ENCODE measurements around the gene AFAP1L2. TPM values are rescaled to one million over a fixed set of nuclear protein-coding genes. Genes with fewer than 3 reads are reported as not detected.

Gene AFAP1L2
- total RNA-seq, 5 donors from 2014 or later (not counting 1 experiment from before 2014, with no cell fraction given) = 1.0 to 3.8 (median 2.1) TPM

DNA sequence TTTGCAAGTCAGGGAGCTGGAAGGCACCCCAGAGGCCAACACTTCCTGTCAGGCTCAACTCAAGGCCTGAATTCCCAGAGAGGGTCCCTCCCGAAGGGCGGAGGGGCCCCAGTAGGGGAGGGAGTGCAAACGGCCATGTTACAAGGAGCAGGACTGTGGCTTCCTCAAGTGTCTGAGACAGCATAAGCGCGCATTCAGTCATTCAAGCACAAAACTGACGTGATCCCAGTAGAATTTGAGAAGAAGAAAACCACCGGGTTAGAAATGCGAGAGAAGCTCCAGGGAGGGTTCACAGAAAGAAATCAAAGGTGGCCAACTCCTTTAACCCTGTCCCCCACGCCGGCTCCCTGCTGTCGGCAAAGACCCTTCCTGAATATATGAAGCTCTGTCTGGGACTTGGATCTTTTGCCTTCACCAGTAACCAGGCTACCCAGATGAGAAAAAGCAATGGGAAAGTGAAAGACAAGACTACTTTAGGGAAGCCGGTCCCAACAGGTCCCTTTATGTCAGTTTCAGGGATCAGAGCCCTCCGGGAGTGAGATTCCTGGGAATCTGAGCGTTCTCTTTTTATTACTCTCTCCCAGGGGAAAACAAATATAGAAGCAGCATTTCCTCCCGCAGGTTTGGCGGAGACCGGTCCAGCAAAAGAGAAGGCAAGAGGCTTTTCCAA is 1.3 kb downstream of the AFAP1L2 start:
- CTCF ChIA-PET = no interaction called here
- Histone ChIP-seq H3K4me1 (ENCODE audit: control insufficient read depth in 1 of 2, extremely low read depth in 1 of 2, insufficient read depth in 2 of 2, low read length in 2 of 2) (peaks cover 0 to 14% of the 10 kb centered on the region in 2 experiments), H3K9me3 (no peaks in the 10 kb centered on the region), H3K4me3 (ENCODE audit: control insufficient read depth in 1 of 2, extremely low read depth in 1 of 2, low read length in 1 of 2) (peak overlapping the region in 1 of 2 donors; percentile 17), H3K36me3 (ENCODE audit: control insufficient read depth in 2 of 2, extremely low read depth in 1 of 2, insufficient read depth in 1 of 2, low read length in 1 of 2) (no peaks in the 10 kb centered on the region), H3K27me3 (replicated peaks in 1 of 2; ENCODE audit: control insufficient read depth in 2 of 2, extremely low read depth in 1 of 2, insufficient read depth in 2 of 2, low read length in 1 of 2) (peaks cover 7 to 50% of the 10 kb centered on the region in 2 experiments), H3K27ac (ENCODE audit: low read length) (no peak overlapping the region)
- peaks cover 11 to 16% (median 15%) of the 10 kb centered on the region in 3 donors for H3K4me1 Mint-ChIP-seq
- DNase-seq (no peak), ATAC-seq (replicated peaks in 1 of 4) (no peak)
- POLR2A ChIA-PET = no interaction called here
- H3K4me3 Mint-ChIP-seq = peak overlapping the region in 1 of 3 donors; percentile 62
- H3K9me3 Mint-ChIP-seq = no peaks in the 10 kb centered on the region
- H3K36me3 Mint-ChIP-seq = no peaks in the 10 kb centered on the region
- peaks cover 58 to 74% of the 10 kb centered on the region in 2 donors for H3K27me3 Mint-ChIP-seq
- WGBS (ENCODE audit: insufficient coverage) = 29% methylated on average over 8 of the region's 17 CpGs
- H3K27ac Mint-ChIP-seq = peak overlapping the region in 1 of 2 donors; percentile 27

DNA sequence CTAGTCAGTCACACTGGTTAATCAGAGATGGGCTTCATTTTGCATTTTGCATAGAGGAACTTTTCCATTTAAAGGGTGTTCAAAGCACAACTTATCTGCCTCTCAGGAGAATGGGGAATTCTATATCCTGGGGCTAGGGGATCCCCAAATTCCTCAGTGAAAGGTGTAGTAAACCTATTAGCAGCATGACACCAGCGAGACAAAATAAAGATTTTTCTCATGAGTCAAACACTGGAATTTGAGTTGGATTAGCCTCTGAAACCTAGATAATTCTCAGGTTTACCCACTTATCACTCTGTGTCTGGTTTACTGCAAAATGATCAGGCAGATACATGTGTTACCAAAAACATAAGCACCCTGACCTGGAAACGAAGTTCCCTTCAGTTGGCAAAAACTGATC is 2.1 kb downstream of the AFAP1L2 start:
- Mint-ChIP-seq H3K9me3 (no peaks in the 10 kb centered on the region), H3K4me1 (peaks cover 16 to 19% (median 19%) of the 10 kb centered on the region in 3 donors), H3K27ac (no peak overlapping the region), H3K36me3 (no peaks in the 10 kb centered on the region), H3K27me3 (peaks cover 58 to 76% of the 10 kb centered on the region in 2 donors), H3K4me3 (peak overlapping the region in 1 of 3 donors; percentile 62)
- ChIA-PET CTCF (no interaction called here), POLR2A (no interaction called here)
- DNase-seq (no peak), ATAC-seq (replicated peaks in 1 of 4) (no peak)
- no CpG with 5 or more reads among the region's 2 CpGs for WGBS (ENCODE audit: insufficient coverage)
- Histone ChIP-seq H3K9me3 (no peaks in the 10 kb centered on the region), H3K4me3 (ENCODE audit: control insufficient read depth in 1 of 2, extremely low read depth in 1 of 2, low read length in 1 of 2) (no peak overlapping the region), H3K36me3 (ENCODE audit: control insufficient read depth in 2 of 2, extremely low read depth in 1 of 2, insufficient read depth in 1 of 2, low read length in 1 of 2) (no peaks in the 10 kb centered on the region), H3K27ac (ENCODE audit: low read length) (no peak overlapping the region), H3K4me1 (ENCODE audit: control insufficient read depth in 1 of 2, extremely low read depth in 1 of 2, insufficient read depth in 2 of 2, low read length in 2 of 2) (peaks cover 0 to 14% of the 10 kb centered on the region in 2 experiments), H3K27me3 (replicated peaks in 1 of 2; ENCODE audit: control insufficient read depth in 2 of 2, extremely low read depth in 1 of 2, insufficient read depth in 2 of 2, low read length in 1 of 2) (peaks cover 7 to 53% of the 10 kb centered on the region in 2 experiments)

DNA sequence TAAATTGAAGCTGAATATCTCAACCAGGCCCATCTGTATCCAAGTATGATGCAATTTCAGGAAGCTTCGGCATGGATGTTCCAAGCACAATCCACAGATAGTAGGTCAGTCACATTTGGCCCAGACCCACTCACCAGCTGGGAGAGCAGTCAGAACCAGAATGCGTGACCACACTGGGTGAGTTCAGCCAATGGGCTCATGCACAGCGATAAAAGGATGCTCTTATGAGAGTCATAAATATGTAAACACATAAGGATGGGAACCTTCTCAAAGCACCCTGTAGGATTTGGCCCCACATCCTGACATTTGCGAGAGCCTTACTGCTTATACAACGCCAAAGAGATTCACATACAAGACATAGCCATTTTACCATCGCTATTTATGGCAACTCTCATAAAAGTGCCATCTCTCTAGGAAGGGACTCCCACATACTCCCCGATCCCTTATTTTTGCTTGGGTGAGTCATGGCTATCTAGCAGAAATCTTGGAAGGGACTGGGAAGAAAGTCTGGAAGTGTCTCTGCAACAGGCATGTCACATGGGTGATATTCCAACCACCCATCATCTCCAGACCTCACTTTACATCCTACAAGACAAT is 3.0 kb downstream of the AFAP1L2 start:
- Histone ChIP-seq H3K9me3 (no peaks in the 10 kb centered on the region), H3K36me3 (ENCODE audit: control insufficient read depth in 2 of 2, extremely low read depth in 1 of 2, insufficient read depth in 1 of 2, low read length in 1 of 2) (no peaks in the 10 kb centered on the region), H3K27me3 (replicated peaks in 1 of 2; ENCODE audit: control insufficient read depth in 2 of 2, extremely low read depth in 1 of 2, insufficient read depth in 2 of 2, low read length in 1 of 2) (peaks cover 7 to 51% of the 10 kb centered on the region in 2 experiments), H3K4me3 (ENCODE audit: control insufficient read depth in 1 of 2, extremely low read depth in 1 of 2, low read length in 1 of 2) (no peak overlapping the region), H3K4me1 (ENCODE audit: control insufficient read depth in 1 of 2, extremely low read depth in 1 of 2, insufficient read depth in 2 of 2, low read length in 2 of 2) (peaks cover 0 to 14% of the 10 kb centered on the region in 2 experiments), H3K27ac (ENCODE audit: low read length) (no peak overlapping the region)
- H3K4me3 Mint-ChIP-seq = no peak overlapping the region
- H3K27me3 Mint-ChIP-seq = peaks cover 54 to 79% of the 10 kb centered on the region in 2 donors
- ChIA-PET POLR2A (no interaction called here), CTCF (no interaction called here)
- H3K36me3 Mint-ChIP-seq = no peaks in the 10 kb centered on the region
- no peak for ATAC-seq (replicated peaks in 1 of 4)
- peaks cover 19 to 20% (median 19%) of the 10 kb centered on the region in 3 donors for H3K4me1 Mint-ChIP-seq
- WGBS (ENCODE audit: insufficient coverage) = 94% methylated on average over 2 of the region's 7 CpGs
- no peak overlapping the region for H3K27ac Mint-ChIP-seq
- DNase-seq = no peak
- no peaks in the 10 kb centered on the region for H3K9me3 Mint-ChIP-seq

DNA sequence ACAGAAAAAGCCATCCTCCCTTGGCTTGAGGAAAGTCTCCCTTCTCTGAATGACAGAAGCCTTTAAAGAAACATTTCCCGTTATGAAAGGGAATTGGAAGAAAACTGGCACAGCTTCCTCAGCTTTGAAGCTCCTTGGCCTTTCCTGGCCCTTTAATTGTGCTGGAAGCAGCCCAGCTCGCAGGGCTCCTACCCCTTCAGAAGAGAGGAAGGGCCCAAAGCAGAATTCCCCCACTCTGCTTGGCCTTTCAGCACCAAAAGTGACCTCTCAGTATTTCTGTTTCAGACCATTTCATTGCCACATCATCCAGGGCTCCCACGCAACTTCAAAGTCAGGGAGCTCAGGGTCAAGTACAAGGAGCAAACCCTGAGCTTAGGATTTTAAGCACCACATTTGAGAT is 4.2 kb downstream of the AFAP1L2 start:
- no peak overlapping the region for H3K4me3 ChIP-seq (ENCODE audit: control insufficient read depth in 1 of 2, extremely low read depth in 1 of 2, low read length in 1 of 2)
- Mint-ChIP-seq H3K27ac (no peak overlapping the region), H3K27me3 (peaks cover 50 to 81% of the 10 kb centered on the region in 2 donors), H3K36me3 (no peaks in the 10 kb centered on the region), H3K4me1 (peaks cover 17 to 20% (median 18%) of the 10 kb centered on the region in 3 donors), H3K4me3 (no peak overlapping the region), H3K9me3 (no peaks in the 10 kb centered on the region)
- 60% methylated on average over 1 of the region's 3 CpGs for WGBS (ENCODE audit: insufficient coverage)
- ChIA-PET CTCF (no interaction called here), POLR2A (no interaction called here)
- H3K36me3 ChIP-seq (ENCODE audit: control insufficient read depth in 2 of 2, extremely low read depth in 1 of 2, insufficient read depth in 1 of 2, low read length in 1 of 2) = no peaks in the 10 kb centered on the region
- peaks cover 5 to 50% of the 10 kb centered on the region in 2 experiments for H3K27me3 ChIP-seq (replicated peaks in 1 of 2; ENCODE audit: control insufficient read depth in 2 of 2, extremely low read depth in 1 of 2, insufficient read depth in 2 of 2, low read length in 1 of 2)
- DNase-seq = no peak
- no peaks in the 10 kb centered on the region for H3K9me3 ChIP-seq
- peaks cover 0 to 14% of the 10 kb centered on the region in 2 experiments for H3K4me1 ChIP-seq (ENCODE audit: control insufficient read depth in 1 of 2, extremely low read depth in 1 of 2, insufficient read depth in 2 of 2, low read length in 2 of 2)
- no peak for ATAC-seq (replicated peaks in 1 of 4)
- H3K27ac ChIP-seq (ENCODE audit: low read length) = no peak overlapping the region

DNA sequence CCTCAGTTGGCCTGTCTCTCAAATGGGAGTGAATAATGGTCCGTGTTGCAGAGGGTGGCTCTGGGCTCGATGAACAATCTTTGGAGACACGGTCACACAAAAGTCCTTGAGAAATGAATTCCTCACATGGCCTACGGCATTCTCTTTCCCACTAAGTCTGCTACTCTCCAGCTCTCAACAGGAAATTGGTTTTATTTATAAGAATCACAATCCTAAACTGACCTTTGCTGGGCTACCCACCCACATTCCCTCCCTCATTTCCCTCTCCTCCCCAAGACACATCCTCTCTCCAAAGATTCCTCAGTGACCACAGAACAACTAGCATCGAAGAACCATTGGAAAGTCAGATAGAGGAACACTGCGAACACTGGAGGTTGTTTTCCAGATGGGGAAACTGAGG is 4.7 kb downstream of the AFAP1L2 start:
- Mint-ChIP-seq H3K4me3 (no peak overlapping the region), H3K36me3 (no peaks in the 10 kb centered on the region), H3K4me1 (peaks cover 12 to 18% (median 15%) of the 10 kb centered on the region in 3 donors), H3K27ac (no peak overlapping the region), H3K9me3 (no peaks in the 10 kb centered on the region), H3K27me3 (peaks cover 49 to 81% of the 10 kb centered on the region in 2 donors)
- Histone ChIP-seq H3K27me3 (replicated peaks in 1 of 2; ENCODE audit: control insufficient read depth in 2 of 2, extremely low read depth in 1 of 2, insufficient read depth in 2 of 2, low read length in 1 of 2) (peaks cover 4 to 49% of the 10 kb centered on the region in 2 experiments), H3K36me3 (ENCODE audit: control insufficient read depth in 2 of 2, extremely low read depth in 1 of 2, insufficient read depth in 1 of 2, low read length in 1 of 2) (no peaks in the 10 kb centered on the region), H3K9me3 (no peaks in the 10 kb centered on the region), H3K27ac (ENCODE audit: low read length) (no peak overlapping the region), H3K4me1 (ENCODE audit: control insufficient read depth in 1 of 2, extremely low read depth in 1 of 2, insufficient read depth in 2 of 2, low read length in 2 of 2) (peaks cover 0 to 14% of the 10 kb centered on the region in 2 experiments), H3K4me3 (ENCODE audit: control insufficient read depth in 1 of 2, extremely low read depth in 1 of 2, low read length in 1 of 2) (no peak overlapping the region)
- WGBS (ENCODE audit: insufficient coverage) = 76% methylated on average over 2 of the region's 6 CpGs
- no peak for ATAC-seq (replicated peaks in 1 of 4)
- DNase-seq = no peak
- POLR2A ChIA-PET = no interaction called here
- CTCF ChIA-PET = no interaction called here

DNA sequence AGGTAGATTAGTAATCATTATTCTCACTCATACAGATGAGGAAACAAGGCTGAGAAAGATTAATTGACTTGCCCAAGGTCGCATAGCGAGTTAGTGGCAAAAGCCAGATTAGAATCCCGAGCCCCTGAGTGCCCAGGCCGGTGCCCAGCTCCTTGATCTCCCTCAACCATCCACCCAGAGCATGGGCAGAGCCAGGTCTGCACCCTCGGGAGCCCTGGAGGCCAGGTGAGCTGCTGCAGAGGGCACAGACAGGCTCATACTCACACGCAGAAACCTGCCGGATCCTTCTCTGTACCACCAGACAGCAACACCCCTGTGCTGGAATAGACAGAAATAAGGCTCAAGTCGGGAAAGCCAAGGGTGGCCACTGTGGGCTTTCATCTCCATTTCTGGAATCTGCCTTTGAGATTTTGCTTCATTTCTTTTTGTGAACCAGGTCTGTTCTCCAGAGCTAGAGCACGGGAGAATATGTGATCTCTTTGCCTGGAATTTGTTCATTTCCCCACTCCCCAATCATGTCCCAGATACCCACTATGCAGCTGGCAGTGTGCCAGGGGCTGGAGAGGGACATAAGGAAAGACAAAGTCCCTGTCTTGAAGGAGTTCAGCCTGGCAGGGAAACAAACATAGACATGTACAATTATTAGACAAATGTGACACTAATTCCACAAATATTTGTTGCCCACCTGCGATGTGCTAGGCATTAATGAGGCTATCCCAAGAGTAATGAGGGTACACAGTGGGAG is 5.5 kb downstream of the AFAP1L2 start:
- Histone ChIP-seq H3K9me3 (no peaks in the 10 kb centered on the region), H3K4me1 (ENCODE audit: control insufficient read depth in 1 of 2, extremely low read depth in 1 of 2, insufficient read depth in 2 of 2, low read length in 2 of 2) (peaks cover 0 to 9% of the 10 kb centered on the region in 2 experiments), H3K36me3 (ENCODE audit: control insufficient read depth in 2 of 2, extremely low read depth in 1 of 2, insufficient read depth in 1 of 2, low read length in 1 of 2) (no peaks in the 10 kb centered on the region), H3K4me3 (ENCODE audit: control insufficient read depth in 1 of 2, extremely low read depth in 1 of 2, low read length in 1 of 2) (no peak overlapping the region), H3K27ac (ENCODE audit: low read length) (no peak overlapping the region), H3K27me3 (replicated peaks in 1 of 2; ENCODE audit: control insufficient read depth in 2 of 2, extremely low read depth in 1 of 2, insufficient read depth in 2 of 2, low read length in 1 of 2) (peaks cover 4 to 52% of the 10 kb centered on the region in 2 experiments)
- H3K4me1 Mint-ChIP-seq = peaks cover 12 to 18% (median 14%) of the 10 kb centered on the region in 3 donors
- POLR2A ChIA-PET = no interaction called here
- no peak overlapping the region for H3K4me3 Mint-ChIP-seq
- H3K27me3 Mint-ChIP-seq = peaks cover 51 to 84% of the 10 kb centered on the region in 2 donors
- DNase-seq (no peak), ATAC-seq (replicated peaks in 1 of 4) (no peak)
- no peaks in the 10 kb centered on the region for H3K9me3 Mint-ChIP-seq
- CTCF ChIA-PET = interaction anchor here in 1 of 2 donors (0.8 kb wide), 1 partner anchor 390 kb away, joined by 3 read pairs; no protein-coding TSS in a partner anchor
- 59% methylated on average over 7 of the region's 10 CpGs for WGBS (ENCODE audit: insufficient coverage)
- H3K27ac Mint-ChIP-seq = no peak overlapping the region
- no peaks in the 10 kb centered on the region for H3K36me3 Mint-ChIP-seq

Measured in T-cell (primary cell).